ENCODE measurements around the gene ZNF439. TPM values are rescaled to one million over a fixed set of nuclear protein-coding genes. Genes with fewer than 3 reads are reported as not detected.

Gene ZNF439
- total and polyA plus RNA-seq, 2 of the 8 experiments (the other 6 are each of a cell fraction or from before 2014, with no cell fraction given), result 0.09 TPM; not detected in 1

GRCh38 chr19:11833541-11833940, 15.0 kb upstream of the ZNF439 start:
- POLR2A ChIA-PET (ENCODE audit: partially characterized antibody), result no interaction called here
- no peak overlapping the region for H4K8ac ChIP-seq (ENCODE audit: extremely low read depth, insufficient read depth, low read length)
- no peak for TF ChIP-seq CBX8 (IDR thresholded peaks at IDR 0.05; ENCODE audit: borderline replicate concordance, low read depth, low read length)
- no peak for TF ChIP-seq SRF (IDR thresholded peaks at IDR 0.05; ENCODE audit: low read depth, low read length)
- TF ChIP-seq SUZ12 (IDR thresholded peaks at IDR 0.05; ENCODE audit: low read length), result no peak
- TF ChIP-seq CBX5 (IDR thresholded peaks at IDR 0.05; ENCODE audit: low read depth, low read length), result no peak
- TF ChIP-seq HDAC6 (IDR thresholded peaks at IDR 0.05; ENCODE audit: low read depth, low read length), result no peak
- no peak for TF ChIP-seq CEBPB (IDR thresholded peaks at IDR 0.05; ENCODE audit: low read depth, low read length)
- TF ChIP-seq JUND (IDR thresholded peaks at IDR 0.05; ENCODE audit: low read length), result no peak

More at GRCh38 chr19:11833541-11833940, 15.0 kb upstream of the ZNF439 start:
- Histone ChIP-seq H3K4me2 (ENCODE audit: insufficient read depth in 1 of 2, low read depth in 2 of 2, low read length in 2 of 2) (no peak overlapping the region), H3K4ac (replicated peaks; ENCODE audit: insufficient read length, low read depth, low read length) (no peak overlapping the region), H3K79me1 (ENCODE audit: low read depth, low read length) (no peaks in the 10 kb centered on the region), H3K9ac (replicated peaks in 1 of 4; ENCODE audit: extremely low read depth in 1 of 4, low read depth in 3 of 4, low read length in 3 of 4) (no peak overlapping the region), H4K20me1 (replicated peaks in 1 of 2; ENCODE audit: control insufficient read depth in 1 of 2, insufficient read depth in 2 of 2, low read length in 2 of 2) (no peaks in the 10 kb centered on the region), H2BK12ac (ENCODE audit: low read depth, low read length) (no peak overlapping the region), H3K4me3 (ENCODE audit: extremely low read depth in 1 of 4, insufficient read depth in 2 of 4, low read depth in 3 of 4, low read length in 4 of 4) (no peak overlapping the region), H2AK5ac (ENCODE audit: low read depth, low read length) (no peak overlapping the region), H3K9me3 (ENCODE audit: insufficient read depth in 2 of 2, low read depth in 1 of 2, low read length in 1 of 2) (peaks cover 42 to 60% of the 10 kb centered on the region in 2 experiments), H3K56ac (replicated peaks; ENCODE audit: insufficient read length, low read depth, low read length) (no peak overlapping the region), H2BK5ac (ENCODE audit: low read depth, low read length) (no peak overlapping the region), H2BK15ac (ENCODE audit: low read length) (no peak overlapping the region), H3K14ac (ENCODE audit: insufficient read length) (no peak overlapping the region), H2AFZ (ENCODE audit: low read length) (no peak overlapping the region), H3K27ac (ENCODE audit: low read depth, low read length) (no peak overlapping the region), H4K91ac (replicated peaks; ENCODE audit: insufficient read length, low read length) (no peak overlapping the region), H3K4me1 (replicated peaks in 1 of 4; ENCODE audit: control insufficient read depth in 3 of 4, insufficient read depth in 4 of 4, low read length in 3 of 4) (no peaks in the 10 kb centered on the region), H3K27me3 (replicated peaks in 1 of 4; ENCODE audit: control insufficient read depth in 3 of 4, extremely low read depth in 1 of 4, insufficient read depth in 3 of 4, low read length in 3 of 4) (no peaks in the 10 kb centered on the region), H3K36me3 (ENCODE audit: control insufficient read depth in 2 of 4, insufficient read depth in 4 of 4, low read length in 3 of 4) (peaks cover 0 to 37% (median 10%) of the 10 kb centered on the region in 4 experiments; a peak in 6 of 8 replicates), H3K23me2 (ENCODE audit: low read depth, low read length) (no peaks in the 10 kb centered on the region), H2BK20ac (ENCODE audit: low read length) (no peak overlapping the region), H4K5ac (ENCODE audit: insufficient read length, low read depth, low read length) (no peak overlapping the region), H3K79me2 (ENCODE audit: control insufficient read depth in 1 of 2, insufficient read depth in 2 of 2, low read length in 2 of 2) (no peaks in the 10 kb centered on the region), H3K18ac (ENCODE audit: extremely low read depth, low read length) (no peak overlapping the region), H2BK120ac (replicated peaks; ENCODE audit: low read depth, low read length) (no peak overlapping the region), H3K23ac (ENCODE audit: insufficient read length) (no peak overlapping the region)
- FAIRE-seq (no peak), DNase-seq (ENCODE audit: low read depth in 1 of 2, low spot score in 2 of 2) (no peak)
- CTCF ChIA-PET (ENCODE audit: partially characterized antibody), result no interaction called here
- WGBS, 2 experiments (ENCODE audit: extremely low coverage in 1 of 2, insufficient coverage in 1 of 2, insufficient read length in 1 of 2, insufficient replicate concordance in 2 of 2, low coverage in 1 of 2, low lambda C conversion rate in 2 of 2, missing lambda C conversion rate in 1 of 2), result 84% methylated on average over 2 of the region's 2 CpGs; no CpG with 5 or more reads in 1 of the 2 experiments

All from H1 (cell line).